HG03521 (cell line): ENCODE data around the gene CGB2.
"Not testable (repeated sequence)": the region's sequence is repeated elsewhere in the genome, so short reads cannot be mapped to it uniquely, and the experiment has no call there.

Experiments used
- ATAC-seq: cut with Tn5 transposase; IDR thresholded peaks from one replicate; pipeline ENCODE4 v1.9.1; 2021; ENCODE audit warnings: mild to moderate bottlenecking, moderate library complexity; ENCODE audit not compliant: unreplicated experiment

CGB2 gene

GRCh38 chr19:49064768-49065611, 33.3 kb downstream of the CGB2 start, which contains the start of gene NTF4:
Gene NTF4 (minus strand): TSS chr19:49064818. CDS start chr19:49061997, 2,821 bp downstream.
- ATAC-seq = no peak

- ATAC-seq = no peak
Observed at GRCh38 chr19:49065905-49066512, 34.3 kb downstream of the CGB2 start.

- no peak for ATAC-seq
Observed at GRCh38 chr19:49067554-49067953, 35.9 kb downstream of the CGB2 start.

- ATAC-seq = no peak
Observed at GRCh38 chr19:49069026-49069425, 37.3 kb downstream of the CGB2 start.

GRCh38 chr19:49070416-49070815, 38.7 kb downstream of the CGB2 start:
- ATAC-seq = no peak

- ATAC-seq = no peak
Observed at GRCh38 chr19:49071860-49072547, 40.3 kb downstream of the CGB2 start.

- ATAC-seq = no peak
Observed at GRCh38 chr19:49073514-49074378, 42.1 kb downstream of the CGB2 start.

GRCh38 chr19:49074869-49075268, 43.2 kb downstream of the CGB2 start:
- ATAC-seq = not testable (repeated sequence)

GRCh38 chr19:49080392-49080791, 48.7 kb downstream of the CGB2 start:
- no peak for ATAC-seq

- no peak for ATAC-seq
Observed at GRCh38 chr19:49081273-49081672, 49.6 kb downstream of the CGB2 start.
